Measurements from ENCODE around the gene BTF3L4. TPM values are rescaled to one million over a fixed set of nuclear protein-coding genes. Genes with fewer than 3 reads are reported as not detected.

Gene BTF3L4
- total RNA-seq, 1 donor = 119 TPM

DNA sequence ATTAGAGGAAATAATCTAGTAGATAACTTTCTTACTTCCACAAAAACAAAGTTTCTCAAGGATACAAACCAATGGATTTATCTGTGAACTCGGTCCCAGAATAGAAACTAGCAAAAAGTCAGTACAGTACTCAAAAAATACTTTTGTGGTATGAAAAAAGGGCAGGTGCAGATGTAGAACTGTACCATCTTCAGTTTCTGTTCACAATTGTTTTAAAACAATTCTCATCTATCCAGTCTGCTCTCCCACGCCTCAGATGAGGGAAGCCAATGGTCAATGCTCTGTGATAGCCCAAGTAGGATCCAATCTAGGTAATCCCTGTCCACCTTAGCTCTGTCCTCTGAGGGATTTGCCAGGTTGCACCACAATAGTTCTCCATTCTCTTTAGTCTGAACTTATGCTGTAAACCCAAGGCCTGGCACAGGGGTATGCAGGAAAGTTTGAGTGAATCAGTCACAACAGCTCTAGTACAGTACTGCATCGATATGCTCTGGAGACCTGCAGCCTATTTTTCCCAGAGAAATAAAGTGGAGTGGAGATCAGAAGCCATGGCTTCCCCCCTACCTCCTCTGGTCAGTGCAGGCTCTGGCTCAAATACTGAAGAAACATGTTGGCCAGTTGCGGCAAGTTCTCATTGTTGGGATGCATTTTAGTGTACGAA, 23.8 kb upstream of the BTF3L4 start:
- H3K27me3 ChIP-seq (ENCODE audit: insufficient read depth, low read length) = no peaks in the 10 kb centered on the region
- H3K9me3 ChIP-seq (ENCODE audit: low read depth, low read length) = no peaks in the 10 kb centered on the region
- H3K79me2 ChIP-seq (ENCODE audit: insufficient read depth, low read length) = peaks cover 36% of the 10 kb centered on the region
- H3K4me2 ChIP-seq (ENCODE audit: insufficient read depth, low read length) = peak overlapping the region; percentile 100
- H3K4me3 ChIP-seq (ENCODE audit: insufficient read depth, low read length) = peak overlapping the region; percentile 92
- peaks cover 19% of the 10 kb centered on the region for H3K4me1 ChIP-seq (ENCODE audit: insufficient read depth, low read length)
- H2AFZ ChIP-seq (ENCODE audit: low read length) = no peak overlapping the region
- TF ChIP-seq, protein P1, sequence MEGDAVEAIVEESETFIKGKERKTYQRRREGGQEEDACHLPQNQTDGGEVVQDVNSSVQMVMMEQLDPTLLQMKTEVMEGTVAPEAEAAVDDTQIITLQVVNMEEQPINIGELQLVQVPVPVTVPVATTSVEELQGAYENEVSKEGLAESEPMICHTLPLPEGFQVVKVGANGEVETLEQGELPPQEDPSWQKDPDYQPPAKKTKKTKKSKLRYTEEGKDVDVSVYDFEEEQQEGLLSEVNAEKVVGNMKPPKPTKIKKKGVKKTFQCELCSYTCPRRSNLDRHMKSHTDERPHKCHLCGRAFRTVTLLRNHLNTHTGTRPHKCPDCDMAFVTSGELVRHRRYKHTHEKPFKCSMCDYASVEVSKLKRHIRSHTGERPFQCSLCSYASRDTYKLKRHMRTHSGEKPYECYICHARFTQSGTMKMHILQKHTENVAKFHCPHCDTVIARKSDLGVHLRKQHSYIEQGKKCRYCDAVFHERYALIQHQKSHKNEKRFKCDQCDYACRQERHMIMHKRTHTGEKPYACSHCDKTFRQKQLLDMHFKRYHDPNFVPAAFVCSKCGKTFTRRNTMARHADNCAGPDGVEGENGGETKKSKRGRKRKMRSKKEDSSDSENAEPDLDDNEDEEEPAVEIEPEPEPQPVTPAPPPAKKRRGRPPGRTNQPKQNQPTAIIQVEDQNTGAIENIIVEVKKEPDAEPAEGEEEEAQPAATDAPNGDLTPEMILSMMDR (IDR thresholded peaks at IDR 0.05; ENCODE audit: extremely low read depth, low read depth, low read length) = no peak
- no peaks in the 10 kb centered on the region for H3K36me3 ChIP-seq (ENCODE audit: insufficient read depth, low read length)
- DNase-seq (ENCODE audit: insufficient read length, low spot score, missing footprints) = peak; percentile 80
- H3K27ac ChIP-seq (ENCODE audit: low read depth, low read length) = peak overlapping the region; percentile 96
- H4K20me1 ChIP-seq (ENCODE audit: insufficient read depth, low read length) = peaks cover 11% of the 10 kb centered on the region

- Histone ChIP-seq H3K27me3 (ENCODE audit: insufficient read depth, low read length) (no peaks in the 10 kb centered on the region), H3K9me3 (ENCODE audit: low read depth, low read length) (no peaks in the 10 kb centered on the region), H2AFZ (ENCODE audit: low read length) (peak overlapping the region; percentile 96), H3K4me1 (ENCODE audit: insufficient read depth, low read length) (peaks cover 19% of the 10 kb centered on the region), H3K4me3 (ENCODE audit: insufficient read depth, low read length) (peak overlapping the region; percentile 92), H3K4me2 (ENCODE audit: insufficient read depth, low read length) (peak overlapping the region; percentile 100), H4K20me1 (ENCODE audit: insufficient read depth, low read length) (peaks cover 11% of the 10 kb centered on the region), H3K27ac (ENCODE audit: low read depth, low read length) (peak overlapping the region; percentile 96), H3K36me3 (ENCODE audit: insufficient read depth, low read length) (no peaks in the 10 kb centered on the region), H3K79me2 (ENCODE audit: insufficient read depth, low read length) (peaks cover 36% of the 10 kb centered on the region)
- TF ChIP-seq, protein P1 (IDR thresholded peaks at IDR 0.05; ENCODE audit: extremely low read depth, low read depth, low read length) = no peak
- peak; percentile 75 for DNase-seq (ENCODE audit: insufficient read length, low spot score, missing footprints)
These were observed 23.3 kb upstream of the BTF3L4 start for GRCh38 chr1:52032785-52033131.

DNA sequence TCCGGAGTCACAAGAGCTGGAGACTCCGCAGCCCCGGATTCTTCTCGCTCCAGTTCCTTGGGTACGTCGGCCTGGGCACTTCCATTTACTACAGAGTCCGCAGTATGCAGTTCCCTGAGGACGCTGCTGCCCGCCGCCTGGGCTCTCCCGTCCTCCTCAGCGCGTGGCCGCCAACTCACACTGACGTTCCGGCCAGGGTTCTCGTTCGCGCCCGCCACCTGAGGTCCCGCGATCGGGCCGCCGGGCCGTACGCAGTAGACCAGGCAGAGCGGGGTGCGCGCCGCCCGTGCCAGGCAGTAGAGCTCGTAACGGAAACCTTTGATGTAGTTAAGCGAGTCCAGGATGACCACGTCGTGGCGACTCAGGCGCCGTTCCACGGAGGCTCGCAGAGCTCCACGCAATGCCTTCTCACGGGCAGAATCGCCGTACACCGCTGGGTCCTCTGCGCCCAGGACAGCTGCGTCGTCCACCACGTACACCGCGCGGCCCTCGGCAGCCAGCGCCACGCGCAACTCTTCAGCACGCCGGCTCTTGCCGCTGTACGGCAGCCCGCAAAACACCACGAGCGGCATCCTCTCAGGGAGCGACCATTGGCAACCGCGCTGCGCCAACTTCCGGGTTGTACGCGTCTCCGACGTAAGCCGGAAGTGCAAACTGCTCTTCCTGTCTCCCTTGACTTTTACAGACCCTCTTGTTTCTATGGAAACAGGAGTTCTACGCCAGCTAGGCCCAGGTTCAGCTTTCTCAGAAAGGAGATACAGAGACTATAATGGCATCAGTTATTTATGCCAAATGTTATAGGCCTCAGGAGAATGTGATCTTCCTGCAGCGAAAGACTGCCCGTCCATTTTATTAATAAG, 22.7 kb upstream of the BTF3L4 start, which contains the start of gene KTI12:
Gene KTI12 (minus strand): TSS at position 621 of the 860 bp plus-strand sequence. CDS start 49 bp downstream, at position 572.
- Histone ChIP-seq H3K36me3 (ENCODE audit: insufficient read depth, low read length) (no peaks in the 10 kb centered on the region), H3K4me3 (ENCODE audit: insufficient read depth, low read length) (peak within 1 kb of the TSS; percentile 92), H3K27ac (ENCODE audit: low read depth, low read length) (peak within 1 kb of the TSS; percentile 96), H4K20me1 (ENCODE audit: insufficient read depth, low read length) (peaks cover 11% of the 10 kb centered on the region), H3K27me3 (ENCODE audit: insufficient read depth, low read length) (no peaks in the 10 kb centered on the region), H3K4me2 (ENCODE audit: insufficient read depth, low read length) (peak within 1 kb of the TSS; percentile 100), H3K79me2 (ENCODE audit: insufficient read depth, low read length) (peaks cover 36% of the 10 kb centered on the region), H2AFZ (ENCODE audit: low read length) (peak within 1 kb of the TSS; percentile 96), H3K4me1 (ENCODE audit: insufficient read depth, low read length) (peaks cover 19% of the 10 kb centered on the region), H3K9me3 (ENCODE audit: low read depth, low read length) (no peaks in the 10 kb centered on the region)
- peak; percentile 94 for DNase-seq (ENCODE audit: insufficient read length, low spot score, missing footprints)
- TF ChIP-seq, protein P1 (IDR thresholded peaks at IDR 0.05; ENCODE audit: extremely low read depth, low read depth, low read length) = no peak

GRCh38 chr1:52034050-52034384, 22.1 kb upstream of the BTF3L4 start:
- H3K27ac ChIP-seq (ENCODE audit: low read depth, low read length) = peak overlapping the region; percentile 96
- peak overlapping the region; percentile 100 for H3K4me2 ChIP-seq (ENCODE audit: insufficient read depth, low read length)
- peaks cover 11% of the 10 kb centered on the region for H4K20me1 ChIP-seq (ENCODE audit: insufficient read depth, low read length)
- no peaks in the 10 kb centered on the region for H3K9me3 ChIP-seq (ENCODE audit: low read depth, low read length)
- peak overlapping the region; percentile 92 for H3K4me3 ChIP-seq (ENCODE audit: insufficient read depth, low read length)
- no peaks in the 10 kb centered on the region for H3K27me3 ChIP-seq (ENCODE audit: insufficient read depth, low read length)
- peak overlapping the region; percentile 96 for H2AFZ ChIP-seq (ENCODE audit: low read length)
- no peak for DNase-seq (ENCODE audit: insufficient read length, low spot score, missing footprints)
- peaks cover 36% of the 10 kb centered on the region for H3K79me2 ChIP-seq (ENCODE audit: insufficient read depth, low read length)
- TF ChIP-seq, protein P1 (IDR thresholded peaks at IDR 0.05; ENCODE audit: extremely low read depth, low read depth, low read length) = no peak
- H3K36me3 ChIP-seq (ENCODE audit: insufficient read depth, low read length) = no peaks in the 10 kb centered on the region
- peaks cover 19% of the 10 kb centered on the region for H3K4me1 ChIP-seq (ENCODE audit: insufficient read depth, low read length)

Measured in osteoblast (primary cell).